Loucy (cell line): ENCODE data around the gene ECSCR.

Experiments
- CTCF ChIP-seq: fragments of 200-600 bp; sonication (generic); conservative IDR thresholded peaks from 2 replicates; pipeline ENCODE4 v1.5.1; 2014; ENCODE audit warnings: mild to moderate bottlenecking, antibody characterized with exemption, low read length
- EZH2phosphoT487 ChIP-seq: fragments of 200-600 bp; IDR thresholded peaks from 2 replicates; pipeline ENCODE4 v1.6.1; 2018; ENCODE audit warnings: antibody characterized with exemption, mild to moderate bottlenecking, moderate library complexity, borderline replicate concordance

DNA sequence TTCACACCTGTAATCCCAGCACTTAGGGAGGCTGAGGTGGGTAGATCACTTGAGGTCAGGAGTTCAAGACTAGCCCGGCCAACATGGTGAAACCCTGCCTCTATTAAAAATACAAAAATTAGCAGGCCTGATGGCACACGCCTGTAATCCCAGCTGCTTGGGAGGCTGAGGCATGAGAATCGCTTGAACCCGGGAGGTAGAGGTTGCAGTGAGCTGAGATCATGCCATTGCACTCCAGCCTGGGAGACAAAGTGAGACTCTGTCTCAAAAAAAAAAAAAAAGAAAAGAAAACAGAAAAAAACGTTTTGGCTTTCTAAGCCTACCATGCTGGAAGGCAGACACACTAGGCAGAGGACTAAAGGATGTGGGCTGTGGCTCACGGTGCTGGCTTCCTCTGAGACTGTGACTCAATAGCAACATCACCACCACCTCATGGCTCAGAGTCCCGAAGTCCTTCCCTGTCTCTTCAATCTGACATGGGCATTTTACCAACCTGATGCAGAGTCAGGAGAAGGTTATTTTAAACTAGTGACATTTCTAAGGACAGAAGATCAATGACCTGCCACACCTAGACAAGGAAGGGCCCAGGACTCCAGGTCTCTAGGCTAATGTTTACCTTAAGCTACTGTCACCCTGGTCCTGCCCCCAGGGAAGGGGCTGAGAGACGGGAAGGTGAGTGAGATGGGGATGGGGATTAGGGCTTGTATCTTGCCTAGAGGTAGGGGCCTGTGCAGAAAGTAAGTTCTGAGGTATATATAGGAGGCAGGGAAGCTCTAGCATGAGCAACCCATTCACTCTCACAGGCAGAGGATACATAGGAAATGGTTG is 3.7 kb downstream of the ECSCR start:
- TF ChIP-seq CTCF (no peak), EZH2phosphoT487 (no peak)
